ENCODE measurements around the gene PTPN1. TPM values are rescaled to one million over a fixed set of nuclear protein-coding genes. Genes with fewer than 3 reads are reported as not detected.
"Not testable (repeated sequence)": the region's sequence is repeated elsewhere in the genome, so short reads cannot be mapped to it uniquely, and the experiment has no call there.

The PTPN1 gene
- total RNA-seq, 2 experiments from 2014 or later, result 79.6 to 80.5 TPM

- Mint-ChIP-seq H3K27ac (no peak overlapping the region), H3K4me3 (no peak overlapping the region), H3K4me1 (no peaks in the 10 kb centered on the region), H3K36me3 (ENCODE audit: low read depth) (no peaks in the 10 kb centered on the region), H3K9me3 (no peaks in the 10 kb centered on the region), H3K27me3 (peaks cover 4% of the 10 kb centered on the region)
- ChIA-PET CTCF (interaction anchor here (0.9 to 1.6 kb wide), 2 partner anchors 8 to 153 kb away, joined by 3 to 8 read pairs; no protein-coding TSS in a partner anchor), POLR2A (interaction anchor here (0.6 kb wide), 1 partner anchor 131 kb away, joined by 3 read pairs; no protein-coding TSS in a partner anchor)
- DNase-seq, result no peak
Observed at GRCh38 chr20:50595988-50596693, 86.0 kb downstream of the PTPN1 start.

- H3K4me1 Mint-ChIP-seq, result no peaks in the 10 kb centered on the region
- H3K27ac Mint-ChIP-seq, result no peak overlapping the region
- ChIA-PET CTCF (interaction anchor here (1.6 kb wide), 1 partner anchor 8 kb away, joined by 8 read pairs; no protein-coding TSS in a partner anchor), POLR2A (no interaction called here)
- DNase-seq, result no peak
- H3K9me3 Mint-ChIP-seq, result no peaks in the 10 kb centered on the region
- no peaks in the 10 kb centered on the region for H3K36me3 Mint-ChIP-seq (ENCODE audit: low read depth)
- no peak overlapping the region for H3K4me3 Mint-ChIP-seq
- peaks cover 4% of the 10 kb centered on the region for H3K27me3 Mint-ChIP-seq
Observed at GRCh38 chr20:50596694-50597021, 86.5 kb downstream of the PTPN1 start.

GRCh38 chr20:50597406-50597969 is 87.3 kb downstream of the PTPN1 start:
- DNase-seq, result no peak
- Mint-ChIP-seq H3K9me3 (no peaks in the 10 kb centered on the region), H3K27ac (no peak overlapping the region), H3K4me1 (no peaks in the 10 kb centered on the region), H3K4me3 (no peak overlapping the region), H3K36me3 (ENCODE audit: low read depth) (no peaks in the 10 kb centered on the region), H3K27me3 (peaks cover 4% of the 10 kb centered on the region)
- POLR2A ChIA-PET, result no interaction called here
- CTCF ChIA-PET, result interaction anchor here (1.6 kb wide), 1 partner anchor 9 kb away, joined by 8 read pairs; no protein-coding TSS in a partner anchor

- no peak for DNase-seq
- no peak overlapping the region for H3K4me3 Mint-ChIP-seq
- POLR2A ChIA-PET, result no interaction called here
- CTCF ChIA-PET, result interaction anchor here (1.6 kb wide), 1 partner anchor 10 kb away, joined by 8 read pairs; no protein-coding TSS in a partner anchor
- no peaks in the 10 kb centered on the region for H3K4me1 Mint-ChIP-seq
- H3K27me3 Mint-ChIP-seq, result peaks cover 4% of the 10 kb centered on the region
- H3K9me3 Mint-ChIP-seq, result no peaks in the 10 kb centered on the region
- no peaks in the 10 kb centered on the region for H3K36me3 Mint-ChIP-seq (ENCODE audit: low read depth)
- H3K27ac Mint-ChIP-seq, result no peak overlapping the region
Observed at GRCh38 chr20:50598074-50598473, 87.9 kb downstream of the PTPN1 start.

GRCh38 chr20:50598768-50599167 is 88.6 kb downstream of the PTPN1 start:
- H3K27me3 Mint-ChIP-seq; DNase-seq; H3K4me3 Mint-ChIP-seq; H3K27ac Mint-ChIP-seq; POLR2A ChIA-PET; H3K9me3 Mint-ChIP-seq; H3K4me1 Mint-ChIP-seq; H3K36me3 Mint-ChIP-seq (ENCODE audit: low read depth): not testable (repeated sequence)
- CTCF ChIA-PET, result interaction anchor here (1.0 to 1.6 kb wide), 2 partner anchors 10 to 37 kb away, joined by 4 to 12 read pairs; no protein-coding TSS in a partner anchor

GRCh38 chr20:50600281-50600895 is 90.2 kb downstream of the PTPN1 start:
- ChIA-PET CTCF (no interaction called here), POLR2A (no interaction called here)
- Mint-ChIP-seq H3K9me3 (no peaks in the 10 kb centered on the region), H3K27ac (no peak overlapping the region), H3K36me3 (ENCODE audit: low read depth) (no peaks in the 10 kb centered on the region), H3K27me3 (peaks cover 6% of the 10 kb centered on the region), H3K4me3 (no peak overlapping the region), H3K4me1 (no peaks in the 10 kb centered on the region)
- no peak for DNase-seq

- CTCF ChIA-PET, result no interaction called here
- Mint-ChIP-seq H3K36me3 (ENCODE audit: low read depth) (no peaks in the 10 kb centered on the region), H3K27ac (no peak overlapping the region), H3K9me3 (no peaks in the 10 kb centered on the region), H3K4me3 (no peak overlapping the region), H3K27me3 (peaks cover 6% of the 10 kb centered on the region), H3K4me1 (no peaks in the 10 kb centered on the region)
- POLR2A ChIA-PET, result no interaction called here
- DNase-seq, result no peak
Observed at GRCh38 chr20:50601511-50602431, 91.6 kb downstream of the PTPN1 start.

- Mint-ChIP-seq H3K4me1 (no peaks in the 10 kb centered on the region), H3K27me3 (peaks cover 6% of the 10 kb centered on the region), H3K4me3 (no peak overlapping the region), H3K9me3 (no peaks in the 10 kb centered on the region), H3K27ac (no peak overlapping the region), H3K36me3 (ENCODE audit: low read depth) (no peaks in the 10 kb centered on the region)
- CTCF ChIA-PET, result no interaction called here
- DNase-seq, result no peak
- POLR2A ChIA-PET, result no interaction called here
Observed at GRCh38 chr20:50602432-50603088, 92.4 kb downstream of the PTPN1 start.

- H3K4me1 Mint-ChIP-seq, result no peaks in the 10 kb centered on the region
- peaks cover 6% of the 10 kb centered on the region for H3K27me3 Mint-ChIP-seq
- no peak overlapping the region for H3K4me3 Mint-ChIP-seq
- no peaks in the 10 kb centered on the region for H3K9me3 Mint-ChIP-seq
- CTCF ChIA-PET, result interaction anchor here (1.1 to 1.4 kb wide), 2 partner anchors 142 to 145 kb away, joined by 3 to 4 read pairs; no protein-coding TSS in a partner anchor
- DNase-seq, result no peak
- POLR2A ChIA-PET, result interaction anchor here (1.1 kb wide), 1 partner anchor 12 kb away, joined by 4 read pairs; no protein-coding TSS in a partner anchor
- H3K27ac Mint-ChIP-seq, result no peak overlapping the region
- H3K36me3 Mint-ChIP-seq (ENCODE audit: low read depth), result no peaks in the 10 kb centered on the region
Observed at GRCh38 chr20:50604451-50604850, 94.3 kb downstream of the PTPN1 start.

GRCh38 chr20:50605136-50605535 is 95.0 kb downstream of the PTPN1 start:
- Mint-ChIP-seq H3K27ac (no peak overlapping the region), H3K36me3 (ENCODE audit: low read depth) (no peaks in the 10 kb centered on the region), H3K4me1 (no peaks in the 10 kb centered on the region), H3K27me3 (peaks cover 4% of the 10 kb centered on the region), H3K9me3 (no peaks in the 10 kb centered on the region), H3K4me3 (no peak overlapping the region)
- ChIA-PET POLR2A (interaction anchor here (1.1 kb wide), 1 partner anchor 12 kb away, joined by 4 read pairs; no protein-coding TSS in a partner anchor), CTCF (interaction anchor here (1.1 kb wide), 1 partner anchor 143 kb away, joined by 3 read pairs; no protein-coding TSS in a partner anchor)
- DNase-seq, result no peak

- no peak for DNase-seq
- CTCF ChIA-PET, result no interaction called here
Observed at GRCh38 chr20:50607436-50607835, 97.3 kb downstream of the PTPN1 start.

More at GRCh38 chr20:50607436-50607835, 97.3 kb downstream of the PTPN1 start:
- Mint-ChIP-seq H3K36me3 (ENCODE audit: low read depth) (no peaks in the 10 kb centered on the region), H3K4me3 (no peak overlapping the region), H3K4me1 (no peaks in the 10 kb centered on the region), H3K27ac (no peak overlapping the region), H3K9me3 (no peaks in the 10 kb centered on the region), H3K27me3 (peaks cover 2% of the 10 kb centered on the region)
- POLR2A ChIA-PET, result no interaction called here

Measured in activated CD4-positive, alpha-beta memory T cell treated with anti-CD3 and anti-CD28 coated beads, Interleukin-2, amount 10 ng/mL, durations not matched to agents 7 days and 5 days (primary cell).